Smooth muscle cell (in vitro differentiated cells): ENCODE measurements around the gene UST. TPM values are rescaled to one million over a fixed set of nuclear protein-coding genes. Genes with fewer than 3 reads are reported as not detected.

Experiments used
- DNase-seq: peaks from one replicate; lab custom pipeline; 2025; ENCODE audit not compliant: unreplicated experiment; lab: John Stamatoyannopoulos, UW
- H2AFZ ChIP-seq: fragments of 200-600 bp; sonication (generic); 2 replicates; pipeline ENCODE4 v1.6.0; 2016; ENCODE audit warnings: antibody characterized with exemption, low read depth, mild to moderate bottlenecking
- H3F3A ChIP-seq: fragments of 200-600 bp; sonication (generic); 2 replicates; pipeline ENCODE4 v1.6.0; 2017; ENCODE audit warnings: antibody characterized with exemption, low read depth
- H3K27ac ChIP-seq: fragments of 200-600 bp; sonication (generic); 2 replicates; pipeline ENCODE4 v1.5.1; 2016; ENCODE audit warnings: low read depth, mild to moderate bottlenecking
- H3K27me3 ChIP-seq: fragments of 200-600 bp; sonication (generic); 2 replicates; pipeline ENCODE4 v1.6.1; 2016; ENCODE audit warnings: low read depth, mild to moderate bottlenecking
- H3K36me3 ChIP-seq: fragments of 200-600 bp; sonication (generic); 2 replicates; pipeline ENCODE4 v1.5.1; 2016; ENCODE audit warnings: low read depth
- H3K4me1 ChIP-seq: fragments of 200-600 bp; sonication (generic); 2 replicates; pipeline ENCODE4 v1.5.1; 2016; ENCODE audit warnings: low read depth
- H3K4me2 ChIP-seq: fragments of 200-600 bp; sonication (generic); 2 replicates; pipeline ENCODE4 v1.6.0; 2016; ENCODE audit warnings: mild to moderate bottlenecking
- H3K4me3 ChIP-seq: fragments of 200-600 bp; sonication (generic); 2 replicates; pipeline ENCODE4 v1.5.1; 2016; ENCODE audit warnings: mild to moderate bottlenecking
- H3K79me2 ChIP-seq: fragments of 200-600 bp; sonication (generic); 2 replicates; pipeline ENCODE4 v1.6.0; 2016; ENCODE audit warnings: low read depth, mild to moderate bottlenecking
- H3K9ac ChIP-seq: fragments of 200-600 bp; sonication (generic); 2 replicates; pipeline ENCODE4 v1.6.0; 2016; ENCODE audit warnings: low read depth
- H3K9me3 ChIP-seq: fragments of 200-600 bp; sonication (generic); replicated peaks from 2 replicates; pipeline ENCODE4 v1.5.1; 2016; ENCODE audit warnings: low read depth
- H4K20me1 ChIP-seq: fragments of 200-600 bp; sonication (generic); 2 replicates; pipeline ENCODE4 v1.6.0; 2016; ENCODE audit warnings: low read depth
- CTCF ChIP-seq: fragments of 200-600 bp; sonication (generic); IDR thresholded peaks from 2 replicates; pipeline ENCODE4 v1.5.1; 2017; ENCODE audit warnings: borderline replicate concordance, mild to moderate bottlenecking, antibody characterized with exemption; ENCODE audit not compliant: insufficient read depth, poor library complexity, severe bottlenecking
- WGBS: methylation state at CpG from one replicate; pipeline ENCODE4 v1.1.7; 2016; ENCODE audit warnings: low lambda C conversion rate; 5-methylcytosine and 5-hydroxymethylcytosine counted together
- polyA plus RNA-seq: library from polyadenylated mRNA; unstranded; fragments of >200 nt; fragmentation: Nextera tagmentation; extraction: Ambion mirVana; gene quantifications from 2 replicates; pipeline ENCODE4 v1.2.1, GENCODE V29; 2016
- total RNA-seq: library from RNA; depleted of rRNA; stranded (reverse); fragments of >200 nt; gene quantifications from 2 replicates; pipeline ENCODE4 v1.2.3, GENCODE V29; 2014

UST gene
- total and polyA plus RNA-seq, 2 experiments from 2014 or later, result 16.1 to 19.5 TPM

- H2AFZ ChIP-seq, result no peak overlapping the region
- no peak for DNase-seq
- peaks cover 7% of the 10 kb centered on the region for H3K9me3 ChIP-seq
- H3K27me3 ChIP-seq, result no peaks in the 10 kb centered on the region
- no peak overlapping the region for H3K27ac ChIP-seq
- TF ChIP-seq CTCF, result no peak
- H3K4me3 ChIP-seq, result no peak overlapping the region
- H3K9ac ChIP-seq, result no peak overlapping the region
- H3K36me3 ChIP-seq, result peaks cover 7% of the 10 kb centered on the region
- H4K20me1 ChIP-seq, result peaks cover 19% of the 10 kb centered on the region
- no peaks in the 10 kb centered on the region for H3K4me1 ChIP-seq
- WGBS, result 71% methylated on average over 1 of the region's 1 CpG
- peak overlapping the region; percentile 38 for H3K4me2 ChIP-seq
- H3K79me2 ChIP-seq, result no peaks in the 10 kb centered on the region
- peaks cover 21% of the 10 kb centered on the region for H3F3A ChIP-seq
Observed at GRCh38 chr6:148996815-148997214, 250.0 kb downstream of the UST start.

GRCh38 chr6:148997865-148998264 is 251.0 kb downstream of the UST start:
- Histone ChIP-seq H3K36me3 (peaks cover 7% of the 10 kb centered on the region), H3K4me1 (no peaks in the 10 kb centered on the region), H4K20me1 (peaks cover 19% of the 10 kb centered on the region), H3K4me3 (no peak overlapping the region), H3K27ac (peak overlapping the region; percentile 22), H3K9ac (no peak overlapping the region), H3K27me3 (no peaks in the 10 kb centered on the region), H2AFZ (no peak overlapping the region), H3K9me3 (peaks cover 10% of the 10 kb centered on the region), H3K79me2 (no peaks in the 10 kb centered on the region), H3K4me2 (peak overlapping the region; percentile 38), H3F3A (peaks cover 21% of the 10 kb centered on the region)
- no peak for DNase-seq
- 8% methylated on average over 3 of the region's 3 CpGs for WGBS
- no peak for TF ChIP-seq CTCF

GRCh38 chr6:148998704-148999103 is 251.9 kb downstream of the UST start:
- DNase-seq, result no peak

More at GRCh38 chr6:148998704-148999103, 251.9 kb downstream of the UST start:
- peaks cover 10% of the 10 kb centered on the region for H3K9me3 ChIP-seq
- no peaks in the 10 kb centered on the region for H3K27me3 ChIP-seq
- no peak overlapping the region for H3K9ac ChIP-seq
- no peak overlapping the region for H3K4me3 ChIP-seq
- H3F3A ChIP-seq, result peaks cover 21% of the 10 kb centered on the region
- no peak overlapping the region for H3K4me2 ChIP-seq
- no peaks in the 10 kb centered on the region for H3K79me2 ChIP-seq
- H3K4me1 ChIP-seq, result no peaks in the 10 kb centered on the region
- 95% methylated on average over 4 of the region's 4 CpGs for WGBS
- H3K36me3 ChIP-seq, result peaks cover 7% of the 10 kb centered on the region
- no peak overlapping the region for H2AFZ ChIP-seq
- no peak overlapping the region for H3K27ac ChIP-seq
- no peak for TF ChIP-seq CTCF
- peaks cover 19% of the 10 kb centered on the region for H4K20me1 ChIP-seq
